Epidermal melanocyte (primary cell): ENCODE data around the gene EMC8.

Source experiments
- DNase-seq: peaks from one replicate; pipeline ENCODE4 v3.0.0; 2011; ENCODE audit warnings: low spot score; ENCODE audit not compliant: insufficient read length

EMC8 gene

DNA sequence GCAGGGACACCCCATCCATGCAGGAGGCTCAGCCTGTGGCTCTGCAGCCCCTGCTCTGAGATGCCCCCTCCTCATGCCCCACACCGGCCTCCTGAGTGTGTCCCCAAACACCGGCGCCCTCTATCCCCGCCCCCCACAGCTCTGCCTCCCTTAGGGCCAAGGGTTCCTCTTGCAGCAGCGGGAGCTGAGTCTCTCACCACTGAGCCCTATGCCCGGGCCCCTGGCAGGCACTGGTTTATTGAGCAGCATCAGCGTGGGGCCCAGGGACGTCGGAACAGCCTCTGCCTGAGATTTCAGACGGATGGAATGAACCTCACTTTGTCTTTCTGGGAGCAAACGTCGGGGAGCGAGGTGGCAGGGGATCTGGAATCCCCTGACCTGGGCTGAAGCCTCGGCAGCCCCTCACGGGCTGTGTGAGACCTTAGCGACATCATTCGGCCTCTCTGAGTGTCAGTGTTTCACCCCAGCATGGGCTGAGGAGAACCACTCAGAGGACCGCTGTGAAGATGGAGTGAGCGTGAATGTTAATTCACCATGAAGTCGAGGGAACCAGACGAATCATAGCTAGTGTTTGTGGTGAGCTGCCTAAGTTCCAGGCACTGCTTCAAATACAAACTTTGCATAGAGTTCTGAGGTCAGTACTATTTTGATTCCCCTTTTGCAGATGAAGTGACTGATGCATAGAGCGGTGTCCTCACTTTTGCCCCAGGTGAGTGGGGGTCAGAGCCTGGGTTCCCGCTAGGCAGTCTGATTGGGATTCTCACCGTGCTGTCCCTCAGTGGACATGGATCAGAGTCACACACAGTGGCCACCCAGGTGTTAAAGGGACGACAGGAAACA lies 43.2 kb downstream of the EMC8 start:
- no peak for DNase-seq

DNA sequence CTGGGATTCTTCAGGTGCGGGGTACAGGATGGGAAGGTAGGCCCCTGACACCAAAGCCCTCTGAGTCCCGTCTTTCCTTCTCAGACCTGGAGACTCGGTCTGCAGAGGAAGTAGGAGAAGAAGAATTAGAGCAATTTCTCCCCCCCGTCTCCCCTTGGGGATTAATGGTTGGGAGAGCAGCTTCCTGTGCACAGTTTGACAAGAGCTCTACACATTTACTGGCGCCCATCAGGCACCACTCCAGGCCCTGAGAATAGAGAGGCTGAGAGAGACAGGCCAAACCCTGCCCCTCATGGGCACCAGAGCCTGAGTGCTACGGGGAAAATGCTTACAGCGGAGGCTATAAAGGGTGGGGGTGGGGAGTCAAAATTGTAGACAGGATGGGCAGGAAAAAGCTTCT lies 44.9 kb downstream of the EMC8 start:
- DNase-seq = no peak

DNA sequence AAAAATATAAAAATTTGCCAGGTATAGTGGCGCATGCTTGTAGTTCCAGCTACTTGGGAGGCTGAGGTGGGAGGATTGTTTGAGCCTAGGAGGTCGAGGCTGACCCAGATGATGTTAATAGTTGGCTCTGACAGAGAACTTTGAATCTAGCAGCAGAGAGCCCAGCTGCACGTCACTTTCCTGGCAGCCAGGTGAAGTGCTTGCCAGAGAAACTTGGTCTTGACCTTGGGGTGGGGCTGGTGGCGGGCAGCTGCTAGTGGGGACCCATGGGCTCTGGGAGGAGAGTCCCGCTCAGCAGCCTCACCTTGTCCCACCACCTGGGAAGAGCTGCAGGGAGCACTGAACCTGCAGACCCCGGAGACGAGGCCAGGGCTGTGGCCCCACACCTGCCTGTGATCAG lies 45.4 kb downstream of the EMC8 start:
- DNase-seq = no peak

DNA sequence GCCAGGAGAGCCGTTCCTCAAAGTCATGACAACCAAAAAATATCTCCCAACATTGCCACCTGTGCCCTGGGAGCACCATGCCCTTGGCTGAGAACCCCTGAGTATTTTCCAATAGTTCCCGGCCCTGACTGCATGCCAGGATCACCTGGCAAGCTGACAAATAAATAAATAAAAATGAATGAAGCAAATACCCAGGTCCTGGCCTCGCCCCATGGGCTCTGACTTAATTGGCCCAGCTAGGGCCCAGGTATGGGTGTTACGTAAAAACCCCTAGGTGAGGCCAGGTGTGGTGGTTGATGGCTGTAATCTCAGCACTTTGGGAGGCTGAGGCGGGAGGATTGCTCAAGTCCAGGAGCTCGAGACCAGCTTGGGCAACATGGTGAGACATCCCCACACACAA lies 45.8 kb downstream of the EMC8 start:
- DNase-seq = no peak

DNA sequence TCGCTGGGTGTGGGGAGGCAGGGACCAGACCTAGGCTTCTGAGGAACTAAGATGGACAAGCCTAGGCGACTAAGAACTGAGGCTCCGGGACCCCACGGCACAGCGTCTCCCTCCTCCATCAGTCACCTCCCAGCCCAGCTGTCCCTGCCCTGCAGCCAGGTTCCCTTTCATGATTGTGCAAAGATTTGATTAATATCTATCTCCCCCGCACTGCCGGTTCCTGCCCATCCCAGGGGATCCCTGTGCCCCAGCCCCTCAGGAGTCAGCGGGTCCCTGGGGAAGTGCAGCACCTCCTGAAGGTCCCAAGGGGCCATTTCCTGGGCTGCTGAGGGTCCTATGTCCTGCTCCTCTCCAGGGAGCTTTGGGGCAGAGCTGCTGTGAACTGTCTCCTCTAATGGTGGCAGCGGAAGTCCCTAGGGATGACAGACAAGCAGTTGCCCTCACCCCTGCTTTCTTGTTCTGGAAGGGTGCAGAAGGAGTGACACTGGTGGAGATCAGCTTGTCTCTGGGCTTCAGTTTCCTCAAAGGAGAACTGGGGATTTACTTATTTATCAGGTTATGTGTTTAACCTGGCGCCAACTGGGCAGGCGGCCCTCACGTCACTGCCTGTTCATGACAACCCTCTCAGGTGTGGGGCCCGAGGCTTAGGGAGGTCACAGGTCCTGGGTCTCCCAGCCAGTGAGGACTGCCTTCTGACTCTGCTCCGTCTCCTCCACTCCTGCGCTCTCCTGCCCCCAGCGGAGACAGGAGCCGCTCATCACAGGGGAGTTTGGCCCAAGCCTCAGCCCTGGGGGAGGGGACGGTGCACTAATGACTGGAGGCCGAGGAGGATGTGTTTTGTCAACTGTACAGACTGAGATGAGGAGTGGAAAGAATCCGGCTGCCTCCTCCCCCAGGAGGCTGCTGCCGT lies 46.6 kb downstream of the EMC8 start:
- no peak for DNase-seq

DNA sequence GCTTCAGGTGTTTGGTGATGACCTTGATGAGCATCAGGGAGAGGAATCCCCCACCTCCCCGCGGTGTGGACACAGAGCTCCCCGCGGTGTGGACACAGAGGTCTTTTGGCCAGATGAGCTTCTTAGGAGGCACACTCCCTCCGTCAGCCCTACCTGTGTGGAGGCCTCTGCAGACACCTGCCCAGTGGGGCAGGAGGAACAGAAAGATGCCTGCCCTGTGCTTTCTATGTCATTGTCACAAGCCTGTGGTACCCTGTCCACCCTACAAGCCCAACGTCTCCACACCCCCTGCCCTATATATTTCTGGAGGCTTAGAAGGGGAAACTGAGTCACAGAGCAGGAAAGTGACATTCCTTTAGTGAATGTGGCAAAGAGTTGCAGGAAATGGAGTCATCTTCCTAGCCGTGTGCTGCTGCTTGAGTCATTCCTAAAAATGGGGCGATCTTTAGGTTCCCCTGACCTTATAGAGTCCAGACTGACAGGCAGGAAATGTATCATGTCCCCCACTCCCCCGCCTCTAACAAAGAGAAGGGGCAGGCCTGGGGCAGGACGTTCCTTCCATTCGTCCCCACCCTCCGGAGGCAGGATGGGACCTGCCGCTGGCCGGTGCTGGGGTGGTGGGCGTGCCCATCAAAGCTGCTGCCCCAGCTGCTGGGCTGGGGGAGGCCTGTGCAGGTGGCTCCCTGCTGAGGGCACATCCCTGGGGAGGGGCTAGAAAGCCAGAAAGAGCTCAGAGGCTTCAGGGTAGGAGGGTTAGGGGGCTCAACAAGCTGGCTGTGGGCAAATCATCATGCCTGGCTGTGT lies 47.4 kb downstream of the EMC8 start:
- no peak for DNase-seq

DNA sequence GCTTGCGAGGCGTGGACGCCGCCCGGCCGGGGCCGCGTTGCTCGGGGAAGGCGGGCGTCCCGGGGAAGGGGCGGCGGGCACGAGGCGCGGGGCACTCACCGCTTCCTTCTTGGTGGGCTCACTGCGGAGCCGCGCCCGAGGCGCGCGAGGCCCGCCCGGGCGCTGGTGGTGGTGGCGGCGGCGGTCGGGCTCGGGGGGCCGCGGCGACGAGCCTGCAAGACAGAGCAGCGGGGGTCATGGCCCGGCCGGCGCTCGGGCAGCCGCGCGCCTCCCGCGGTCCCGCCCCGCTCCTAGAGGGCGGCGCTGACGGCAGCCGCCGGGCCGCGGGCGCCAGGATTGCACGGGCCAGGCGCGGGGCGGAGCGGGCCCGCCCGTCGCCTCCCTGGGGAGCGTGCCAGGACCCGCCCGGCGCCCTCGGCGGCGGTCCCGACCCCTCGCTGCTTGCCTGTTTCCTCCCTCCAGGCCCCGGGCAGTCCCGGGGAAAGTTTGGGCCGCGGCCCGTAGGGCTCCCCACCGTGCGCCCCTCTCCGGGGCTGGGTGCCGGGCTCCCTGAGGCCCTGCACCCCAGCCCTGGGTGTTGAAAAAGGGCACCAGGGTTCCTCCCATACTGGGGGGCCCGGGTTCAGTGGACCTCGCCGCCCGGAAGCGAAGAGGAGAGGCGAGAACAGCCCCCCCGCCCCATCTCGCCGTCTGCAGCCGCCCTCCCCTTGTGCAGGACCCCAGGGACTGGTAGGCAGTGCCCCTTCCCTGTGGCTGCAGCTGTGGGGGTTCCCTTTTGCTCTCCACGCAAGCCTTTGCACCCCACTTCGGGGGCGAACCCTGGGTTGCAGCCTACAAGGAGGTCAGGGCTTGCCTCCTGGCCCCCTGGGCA lies 48.3 kb downstream of the EMC8 start, which contains the start of gene C16orf74:
Gene C16orf74 (minus strand): TSS at position 270 of the 871 bp plus-strand sequence. CDS start 15,879 bp downstream, outside the sequence.
- DNase-seq = peak; percentile 28

DNA sequence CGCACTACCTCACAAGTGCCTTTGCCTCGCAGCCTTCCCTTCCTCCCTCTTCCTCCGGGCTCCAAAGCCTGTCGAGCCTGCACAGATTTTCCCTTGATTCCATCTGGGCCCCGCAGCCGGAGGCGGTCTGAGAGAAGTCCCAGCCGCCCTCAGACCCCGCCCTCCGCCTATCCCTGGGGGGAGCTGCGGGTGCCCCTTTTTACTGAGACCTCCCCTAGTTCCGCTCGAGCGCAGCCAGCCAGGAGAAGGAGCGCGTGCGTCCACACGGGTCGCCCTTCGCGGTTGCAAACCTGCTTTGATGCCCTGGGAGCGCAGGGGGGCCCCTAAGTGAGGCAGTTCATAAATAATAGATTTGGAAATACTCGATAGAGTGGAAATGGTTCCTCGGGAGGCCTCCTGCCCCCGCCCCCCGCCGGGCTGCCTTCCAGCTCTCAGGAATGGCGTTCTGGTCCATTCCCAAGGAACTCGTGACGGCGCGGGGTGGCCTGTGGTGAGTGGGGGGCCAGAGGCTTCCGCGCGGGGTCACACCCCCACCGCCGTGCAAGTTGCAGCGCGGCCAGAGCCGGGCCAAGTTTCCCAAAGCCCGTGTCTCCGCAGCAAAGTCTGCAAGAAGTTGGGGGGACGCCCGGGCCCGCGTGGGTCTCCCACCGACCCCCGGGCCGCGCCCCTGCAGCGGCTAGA lies 49.1 kb downstream of the EMC8 start:
- DNase-seq = peak; percentile 46

DNA sequence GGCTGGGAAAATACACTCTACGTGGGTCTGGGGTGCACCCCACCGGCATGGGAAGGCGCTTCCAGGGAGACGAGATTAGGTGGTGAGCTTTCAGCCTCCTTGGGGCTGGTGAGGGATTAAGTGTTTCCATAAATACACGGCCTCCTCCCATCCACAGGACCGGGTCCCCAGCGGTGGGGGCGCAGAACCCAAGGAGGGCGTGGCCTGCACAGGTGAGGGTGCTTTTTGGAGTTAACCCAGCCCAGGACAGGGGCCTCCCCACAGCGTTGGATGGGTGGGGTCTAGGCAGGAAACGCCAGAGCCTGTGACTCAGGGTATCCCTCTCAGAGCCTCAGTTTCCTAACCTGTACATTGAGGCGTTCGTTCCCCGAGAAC lies 49.6 kb downstream of the EMC8 start:
- DNase-seq = no peak

DNA sequence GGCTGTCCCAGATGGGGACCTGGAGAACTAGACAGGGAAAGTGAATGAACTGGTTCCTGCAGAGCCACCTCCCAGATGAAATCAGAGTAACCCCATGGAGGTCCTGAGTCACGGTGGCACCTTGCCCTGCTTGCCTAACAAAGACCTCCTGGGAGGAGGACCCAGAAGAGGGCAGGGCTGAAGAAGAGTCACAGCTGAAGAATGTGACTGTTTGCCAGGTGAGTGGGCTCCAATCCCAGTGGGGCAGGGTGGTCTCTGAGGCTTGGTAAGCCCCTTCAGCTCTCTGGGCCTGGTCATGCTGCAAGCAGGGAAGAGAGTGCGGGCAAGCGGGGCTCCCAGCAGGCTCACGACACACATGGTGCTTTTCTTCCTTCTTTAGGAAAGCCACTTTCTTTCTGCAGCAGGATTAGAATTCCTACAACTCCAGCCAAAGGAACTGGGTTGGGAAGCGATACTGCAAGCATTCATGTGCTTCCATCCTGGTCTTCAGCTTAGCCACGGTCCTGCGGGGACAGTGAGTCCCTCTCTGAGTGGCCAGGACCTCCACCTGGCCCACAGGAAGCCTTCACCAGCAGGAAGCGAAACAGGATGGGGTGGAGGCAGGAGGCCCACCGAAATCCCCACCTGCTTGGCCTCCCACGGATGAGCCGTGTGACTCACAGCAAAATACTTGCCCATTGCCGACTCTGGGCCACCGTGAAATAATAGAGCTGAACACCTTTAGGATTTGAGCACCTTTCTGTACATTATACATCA lies 52.7 kb downstream of the EMC8 start:
- no peak for DNase-seq

DNA sequence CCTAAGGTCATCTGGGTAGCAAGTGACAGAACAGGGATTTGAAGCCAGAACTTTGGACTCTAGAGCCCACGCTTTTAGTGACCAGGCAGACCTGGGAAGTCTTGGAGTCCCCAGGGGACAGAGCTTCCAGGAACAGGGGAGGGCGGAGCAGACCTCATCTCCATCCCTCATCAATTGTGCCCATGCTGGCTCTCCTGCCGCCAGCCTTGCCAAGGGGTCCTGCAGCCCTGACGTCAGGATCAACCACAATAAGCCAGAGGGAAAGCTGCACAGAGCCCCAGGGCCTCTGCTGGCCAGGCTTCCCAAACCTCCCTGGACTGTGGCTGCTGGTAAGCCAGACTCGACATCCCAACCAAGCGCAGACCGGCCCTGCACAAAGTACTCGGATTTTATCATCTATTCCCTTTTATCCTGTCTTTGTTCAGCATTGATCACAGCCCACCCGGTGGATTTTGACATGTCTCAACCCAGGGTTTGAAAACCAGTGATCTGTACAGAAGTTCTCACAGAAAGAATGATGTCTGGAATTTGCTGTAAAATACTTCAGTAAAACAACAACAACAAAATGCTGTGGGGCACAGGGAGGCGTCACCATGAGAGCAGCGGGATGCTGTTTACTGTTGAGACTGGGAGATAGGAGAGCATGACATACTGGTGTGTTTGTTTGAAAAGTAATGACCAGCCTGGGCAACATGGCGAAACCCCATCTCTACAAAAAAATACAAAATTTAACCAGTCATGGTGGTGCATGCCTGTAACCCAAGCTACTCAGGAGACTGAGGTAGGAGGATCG lies 60.2 kb downstream of the EMC8 start:
- no peak for DNase-seq

DNA sequence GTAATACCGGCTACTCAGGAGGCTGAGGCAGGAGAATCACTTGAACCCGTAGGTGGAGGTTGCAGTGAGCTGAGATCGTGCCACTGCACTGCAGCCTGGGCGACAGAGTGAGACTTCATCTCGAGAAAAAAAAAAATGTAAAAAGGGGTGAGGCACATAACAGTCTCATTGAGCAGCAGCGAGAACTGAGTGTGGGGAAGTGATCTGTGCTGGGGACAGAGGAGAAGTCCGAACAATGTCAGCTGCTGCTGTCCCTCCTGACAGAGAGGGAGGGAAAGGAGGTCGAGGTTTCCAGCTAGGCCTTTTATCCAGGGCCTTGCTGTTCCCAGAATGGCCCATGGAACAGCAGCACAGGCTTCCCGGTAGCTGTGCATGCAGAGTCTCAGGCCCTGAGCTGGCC lies 62.4 kb downstream of the EMC8 start:
- DNase-seq = no peak

DNA sequence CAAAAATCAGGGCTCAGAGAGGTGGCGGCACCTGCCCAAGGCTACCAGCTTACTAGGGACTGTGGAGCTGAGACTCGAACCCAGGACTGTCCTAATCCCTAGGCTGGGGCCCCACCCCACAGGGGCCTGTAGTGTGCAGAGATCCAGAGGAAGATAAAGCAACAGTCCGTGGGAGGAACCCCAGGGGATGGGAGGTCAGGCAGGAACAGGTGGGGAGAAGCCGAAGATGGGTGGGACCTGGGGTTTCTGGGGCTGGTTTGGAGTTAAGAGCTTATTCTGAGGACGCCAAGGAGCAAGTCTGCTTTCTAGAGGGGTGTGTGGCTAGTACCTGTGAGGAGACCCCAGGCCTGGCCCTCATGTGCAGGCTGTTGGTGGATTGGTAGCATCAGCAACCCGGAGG lies 63.4 kb downstream of the EMC8 start:
- no peak for DNase-seq

DNA sequence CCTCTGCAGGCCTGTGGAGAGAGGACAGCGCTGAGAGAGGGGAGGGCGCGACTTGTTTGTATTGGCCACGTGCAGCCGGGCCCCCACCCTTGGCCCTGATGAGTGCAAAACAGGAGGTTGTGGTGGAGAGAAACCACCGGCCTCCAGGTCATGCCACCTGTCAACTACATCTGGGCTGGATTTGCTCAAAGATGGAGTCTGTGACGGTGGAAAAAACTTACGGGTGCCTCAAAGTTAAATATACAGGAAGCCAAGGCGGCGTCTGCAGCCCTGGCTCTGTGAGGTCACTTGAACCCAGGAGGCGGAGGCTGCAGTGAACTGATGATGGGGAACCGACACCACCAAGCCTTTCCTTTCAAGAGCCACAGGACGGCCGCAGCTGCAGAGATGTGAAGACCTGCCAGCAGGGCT lies 64.1 kb downstream of the EMC8 start:
- DNase-seq = no peak

DNA sequence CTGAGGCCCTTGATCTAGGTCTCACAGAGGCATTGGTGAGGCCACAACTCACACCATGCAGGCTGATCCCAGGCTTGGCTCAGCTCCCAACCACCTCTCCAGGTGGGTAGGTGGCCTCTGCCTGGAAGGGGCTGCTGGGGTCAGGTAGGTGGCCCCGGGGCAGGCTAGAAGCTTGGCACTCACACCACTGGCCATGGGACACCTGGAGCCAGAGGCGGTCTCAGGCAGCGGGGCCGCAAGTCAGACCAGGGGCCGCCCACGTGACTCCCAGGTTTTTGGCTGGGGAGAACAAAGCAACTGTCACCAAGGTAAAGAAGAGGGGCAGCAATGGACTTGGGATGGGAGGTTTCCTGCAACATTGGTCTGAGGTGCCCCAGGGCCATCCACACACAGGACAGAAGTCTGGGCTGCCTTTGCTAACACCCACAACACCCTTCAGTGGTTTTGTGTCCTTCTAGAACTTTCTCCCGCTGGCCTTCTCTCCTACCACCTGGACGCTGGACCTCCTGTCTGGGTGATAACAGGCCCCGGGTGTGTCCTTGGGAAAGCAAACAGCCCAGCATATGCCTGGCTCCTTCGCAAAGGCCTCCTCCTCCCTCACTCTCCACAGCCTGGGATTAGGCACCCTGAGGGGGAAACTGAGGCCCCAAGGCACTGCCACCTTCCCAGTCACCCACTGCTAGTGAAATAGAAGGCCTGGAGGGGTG lies 64.9 kb downstream of the EMC8 start:
- no peak for DNase-seq

DNA sequence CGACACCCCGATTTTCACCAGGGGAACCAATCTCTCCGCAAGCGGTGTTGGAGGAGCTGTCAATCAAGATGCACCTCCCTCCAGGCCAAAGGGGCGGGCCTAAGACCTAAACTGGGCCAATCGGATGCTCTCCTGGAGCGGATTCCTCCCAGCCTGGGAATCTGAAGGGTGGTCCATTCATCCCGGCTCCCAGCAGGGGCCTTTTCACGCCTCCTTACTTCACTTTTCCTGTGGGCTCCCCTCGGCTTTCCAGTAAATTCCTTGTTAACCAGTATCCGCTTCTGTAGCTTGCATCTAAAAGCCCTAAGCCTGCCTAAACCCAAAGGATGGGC lies 65.5 kb downstream of the EMC8 start:
- DNase-seq = no peak

DNA sequence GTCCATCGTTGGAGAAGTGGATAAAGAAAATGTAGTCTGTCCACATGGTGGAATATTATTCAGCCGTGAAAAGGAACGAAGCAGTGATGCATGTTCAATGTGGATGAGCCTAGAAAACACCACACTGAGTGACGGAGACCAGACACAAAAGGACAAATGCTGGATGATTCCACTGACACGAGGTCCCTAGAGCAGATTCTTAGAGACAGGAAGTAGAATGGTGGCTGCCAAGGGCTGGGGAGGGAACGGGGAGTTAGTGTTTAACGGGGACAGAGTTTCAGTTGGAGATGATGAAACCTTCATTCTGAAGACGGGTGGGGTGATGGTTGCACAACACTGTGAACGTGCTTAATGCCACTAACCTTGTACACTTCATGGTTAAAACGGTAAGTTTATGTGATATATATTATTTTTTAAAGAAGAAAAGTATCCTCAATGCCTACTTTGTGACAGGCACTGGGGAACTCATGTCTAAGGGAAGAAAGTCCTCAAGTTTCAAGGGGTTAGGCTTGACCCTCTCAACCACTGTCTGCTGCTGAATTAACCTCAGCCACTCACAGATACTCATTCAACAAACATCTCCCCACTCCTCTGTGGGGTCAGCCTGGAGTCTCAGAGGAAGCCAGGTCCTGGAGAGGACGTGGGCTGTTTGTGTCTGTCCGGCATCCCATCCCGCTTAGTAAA lies 66.0 kb downstream of the EMC8 start:
- no peak for DNase-seq
